IgD-negative memory B cell (primary cell): ENCODE data around the gene WASHC4. TPM values are rescaled to one million over a fixed set of nuclear protein-coding genes. Genes with fewer than 3 reads are reported as not detected.

Experiments used
- polyA plus RNA-seq: library from polyadenylated mRNA; unstranded; fragments of 300-500 nt; fragmentation: Illumina TruSeq; gene quantifications from one replicate; pipeline ENCODE4 v1.2.3, GENCODE V29; 2021

The WASHC4 gene
- polyA plus RNA-seq, 1 donor from 2014 or later, result 91.1 TPM

Other genes starting within 250 kb of the WASHC4 start
- 0.83 TPM for gene SLC41A2, start 149.4 kb upstream of the WASHC4 start, polyA plus RNA-seq
- gene NOPCHAP1, start 121.4 kb upstream of the WASHC4 start, polyA plus RNA-seq, result 14.9 TPM
- gene ALDH1L2, start 23.3 kb upstream of the WASHC4 start, polyA plus RNA-seq, result 0.10 TPM
- gene APPL2, start 128.4 kb downstream of the WASHC4 start, polyA plus RNA-seq, result 10.0 TPM
- 38.5 TPM for gene C12orf75, start 223.0 kb downstream of the WASHC4 start, polyA plus RNA-seq